Stomach (tissue), 9 donors: ENCODE results near the gene C6orf89. TPM values are rescaled to one million over a fixed set of nuclear protein-coding genes. Genes with fewer than 3 reads are reported as not detected.

Experiments
- DNase-seq, 2 donors: peaks; one replicate each; pipeline versions ENCODE4 v3.0.0 to v3.0.0-alpha.2; 2013 to 2019
- H3K27ac ChIP-seq, 5 donors: fragments of 200-600 bp in 4 of 5; sonication (generic) in 4 of 5; one replicate each; pipeline ENCODE4 v1.5.1; 2013 to 2019; ENCODE audit warnings: mild to moderate bottlenecking in 1 of 5, moderate library complexity in 1 of 5
- H3K27me3 ChIP-seq, 3 donors: fragments of 200-600 bp; sonication (generic); one replicate each; pipeline ENCODE4 v1.5.1; 2017 to 2019; ENCODE audit warnings: mixed run types in 1 of 3
- H3K36me3 ChIP-seq, 4 donors: fragments of 200-600 bp; sonication (generic); 1 replicate in 3 of 4; 2 replicates in 1 of 4; pipeline ENCODE4 v1.5.1; 2016 to 2019
- H3K4me1 ChIP-seq, 4 donors: fragments of 200-600 bp; sonication (generic); one replicate each; pipeline ENCODE4 v1.5.1; 2016 to 2019
- H3K4me3 ChIP-seq, 4 donors: fragments of 200-600 bp; sonication (generic) in 3 of 4; one replicate each; pipeline ENCODE4 v1.5.1; 2016 to 2019; ENCODE audit warnings: mild to moderate bottlenecking in 1 of 4
- H3K9me3 ChIP-seq, 4 donors: fragments of 200-600 bp; sonication (generic); one replicate each; pipeline ENCODE4 v1.5.1; 2016 to 2019
- CTCF ChIP-seq, 7 experiments: fragments of 450-650 bp in 4 of 7; fragments of 200-600 bp in 3 of 7; sonication (generic) in 3 of 7; IDR thresholded peaks; one replicate each; pipeline ENCODE4 v1.5.1; 2016 to 2019; ENCODE audit warnings: antibody characterized with exemption in 7 of 7, control low read depth in 2 of 7, mild to moderate bottlenecking in 1 of 7
- EP300 ChIP-seq: sonication (generic); formaldehyde crosslinking; IDR thresholded peaks from one replicate; pipeline ENCODE4 v1.6.1; 2017; ENCODE audit warnings: antibody characterized with exemption
- POLR2A ChIP-seq, 4 donors: fragments of 450-650 bp; IDR thresholded peaks; one replicate each; pipeline ENCODE4 v1.6.1; 2016; ENCODE audit warnings: antibody characterized with exemption in 4 of 4, control low read depth in 2 of 4, mild to moderate bottlenecking in 1 of 4, moderate library complexity in 1 of 4
- POLR2AphosphoS5 ChIP-seq, 3 donors: sonication (generic); formaldehyde crosslinking; IDR thresholded peaks; one replicate each; pipeline ENCODE4 v1.6.1; 2016; ENCODE audit warnings: antibody characterized with exemption in 3 of 3
- WGBS, 5 donors: extraction: QIAGEN DNeasy Blood & Tissue Kit in 3 of 5; methylation state at CpG; one replicate each; pipeline versions ENCODE4 v1.1.5 to v1.1.7; 2013 to 2018; 5-methylcytosine and 5-hydroxymethylcytosine counted together
- intact Hi-C: fragments of 100-400 bp; cut with DNase I; formaldehyde crosslinking; loops from one replicate; pipeline ENCODE4 v1.15.1; 2023; ENCODE audit warnings: low total_unique reads
- polyA plus RNA-seq, 3 donors: library from polyadenylated mRNA; stranded (reverse); fragments of 200-250 nt; gene quantifications; one replicate each; pipeline ENCODE4 v1.2.3, GENCODE V29; 2013
- total RNA-seq, 5 donors: library from RNA; depleted of rRNA; stranded (reverse); fragments of >200 nt; gene quantifications; one replicate each; pipeline versions ENCODE4 v1.1.0 to v1.2.3, GENCODE V29; 2014 to 2016
- donor health status: healthy with polysubstance abuse.
- donor health status: Bipolar disorder and iron deficiency.
- donor health status: healthy.

C6orf89 gene
- total and polyA plus RNA-seq, 8 donors = 7.0 to 47.2 (median 25.1) TPM

- peak in 1 of 2 donors; percentile 17 for DNase-seq
- H3K36me3 ChIP-seq = peaks cover 5 to 45% (median 30%) of the 10 kb centered on the region in 4 donors
- TF ChIP-seq POLR2AphosphoS5 (IDR thresholded peaks at IDR 0.05) = no peak
- H3K27ac ChIP-seq = peak overlapping the region in 1 of 5 donors; percentile 21
- H3K4me1 ChIP-seq = peaks cover 0 to 37% (median 12%) of the 10 kb centered on the region in 4 donors
- H3K27me3 ChIP-seq = no peaks in the 10 kb centered on the region
- 71 to 78% (median 76%) methylated on average over 8 of the region's 8 CpGs for WGBS, 5 donors
- H3K9me3 ChIP-seq = no peaks in the 10 kb centered on the region
- no peak overlapping the region for H3K4me3 ChIP-seq
- intact Hi-C loops = no loop called here
These were observed 29.5 kb upstream of the C6orf89 start for GRCh38 chr6:36856277-36856676.

GRCh38 chr6:36857325-36857724, 28.4 kb upstream of the C6orf89 start:
- no peak for DNase-seq
- H3K27ac ChIP-seq = no peak overlapping the region
- WGBS, 5 donors = 96 to 98% (median 97%) methylated on average over 4 of the region's 4 CpGs
- no peaks in the 10 kb centered on the region for H3K27me3 ChIP-seq
- H3K4me3 ChIP-seq = no peak overlapping the region
- peaks cover 5 to 46% (median 34%) of the 10 kb centered on the region in 4 donors for H3K36me3 ChIP-seq
- TF ChIP-seq POLR2AphosphoS5 (IDR thresholded peaks at IDR 0.05) (no peak), POLR2A (IDR thresholded peaks at IDR 0.05) (no peak), EP300 (no peak), CTCF (IDR thresholded peaks at IDR 0.05) (no peak)
- intact Hi-C loops = no loop called here
- H3K9me3 ChIP-seq = no peaks in the 10 kb centered on the region
- H3K4me1 ChIP-seq = peaks cover 0 to 27% (median 7%) of the 10 kb centered on the region in 4 donors

- Histone ChIP-seq H3K4me3 (no peak overlapping the region), H3K27ac (peak overlapping the region in 3 of 5 donors; percentile 20 to 54 (median 42)), H3K4me1 (peaks cover 0 to 19% (median 2%) of the 10 kb centered on the region in 4 donors), H3K36me3 (peaks cover 5 to 55% (median 40%) of the 10 kb centered on the region in 4 donors), H3K9me3 (no peaks in the 10 kb centered on the region), H3K27me3 (no peaks in the 10 kb centered on the region)
- DNase-seq = peak in 1 of 2 donors; percentile 34
- TF ChIP-seq EP300 (no peak), POLR2A (IDR thresholded peaks at IDR 0.05) (no peak), CTCF (IDR thresholded peaks at IDR 0.05) (no peak), POLR2AphosphoS5 (IDR thresholded peaks at IDR 0.05) (no peak)
- intact Hi-C loops = no loop called here
- WGBS, 5 donors = 76 to 89% (median 83%) methylated on average over 6 of the region's 6 CpGs
These were observed 27.3 kb upstream of the C6orf89 start for GRCh38 chr6:36858407-36858981.

GRCh38 chr6:36860126-36860525, 25.6 kb upstream of the C6orf89 start:
- Histone ChIP-seq H3K4me3 (no peak overlapping the region), H3K9me3 (no peaks in the 10 kb centered on the region), H3K36me3 (peaks cover 4 to 51% (median 31%) of the 10 kb centered on the region in 4 donors), H3K27me3 (no peaks in the 10 kb centered on the region), H3K27ac (no peak overlapping the region), H3K4me1 (peaks cover 0 to 12% (median 2%) of the 10 kb centered on the region in 4 donors)
- TF ChIP-seq CTCF (IDR thresholded peaks at IDR 0.05) = no peak
- no peak for TF ChIP-seq POLR2AphosphoS5 (IDR thresholded peaks at IDR 0.05)
- no peak for TF ChIP-seq POLR2A (IDR thresholded peaks at IDR 0.05)
- no peak for TF ChIP-seq EP300
- DNase-seq = no peak
- 92 to 99% (median 95%) methylated on average over 7 of the region's 7 CpGs for WGBS, 5 donors
- intact Hi-C loops = no loop called here

- TF ChIP-seq POLR2AphosphoS5 (IDR thresholded peaks at IDR 0.05) (no peak), POLR2A (IDR thresholded peaks at IDR 0.05) (no peak), EP300 (no peak), CTCF (IDR thresholded peaks at IDR 0.05) (no peak)
- H3K27me3 ChIP-seq = no peaks in the 10 kb centered on the region
- peaks cover 0 to 12% (median 2%) of the 10 kb centered on the region in 4 donors for H3K4me1 ChIP-seq
- peak in 1 of 2 donors; percentile 6 for DNase-seq
- H3K4me3 ChIP-seq = no peak overlapping the region
- WGBS, 5 donors = 83 to 90% (median 88%) methylated on average over 8 of the region's 8 CpGs
- H3K9me3 ChIP-seq = no peaks in the 10 kb centered on the region
- intact Hi-C loops = no loop called here
- no peak overlapping the region for H3K27ac ChIP-seq
- H3K36me3 ChIP-seq = peaks cover 0 to 52% (median 31%) of the 10 kb centered on the region in 4 donors
These were observed 23.4 kb upstream of the C6orf89 start for GRCh38 chr6:36862164-36862847.
